RPMI8226 (cell line): Measurements from ENCODE around the gene CYGB.
"Not testable (repeated sequence)": the region's sequence is repeated elsewhere in the genome, so short reads cannot be mapped to it uniquely, and the experiment has no call there.

Experiments used
- DNase-seq: peaks from one replicate; pipeline ENCODE4 v3.0.0-alpha.2; 2015

The CYGB gene

DNA sequence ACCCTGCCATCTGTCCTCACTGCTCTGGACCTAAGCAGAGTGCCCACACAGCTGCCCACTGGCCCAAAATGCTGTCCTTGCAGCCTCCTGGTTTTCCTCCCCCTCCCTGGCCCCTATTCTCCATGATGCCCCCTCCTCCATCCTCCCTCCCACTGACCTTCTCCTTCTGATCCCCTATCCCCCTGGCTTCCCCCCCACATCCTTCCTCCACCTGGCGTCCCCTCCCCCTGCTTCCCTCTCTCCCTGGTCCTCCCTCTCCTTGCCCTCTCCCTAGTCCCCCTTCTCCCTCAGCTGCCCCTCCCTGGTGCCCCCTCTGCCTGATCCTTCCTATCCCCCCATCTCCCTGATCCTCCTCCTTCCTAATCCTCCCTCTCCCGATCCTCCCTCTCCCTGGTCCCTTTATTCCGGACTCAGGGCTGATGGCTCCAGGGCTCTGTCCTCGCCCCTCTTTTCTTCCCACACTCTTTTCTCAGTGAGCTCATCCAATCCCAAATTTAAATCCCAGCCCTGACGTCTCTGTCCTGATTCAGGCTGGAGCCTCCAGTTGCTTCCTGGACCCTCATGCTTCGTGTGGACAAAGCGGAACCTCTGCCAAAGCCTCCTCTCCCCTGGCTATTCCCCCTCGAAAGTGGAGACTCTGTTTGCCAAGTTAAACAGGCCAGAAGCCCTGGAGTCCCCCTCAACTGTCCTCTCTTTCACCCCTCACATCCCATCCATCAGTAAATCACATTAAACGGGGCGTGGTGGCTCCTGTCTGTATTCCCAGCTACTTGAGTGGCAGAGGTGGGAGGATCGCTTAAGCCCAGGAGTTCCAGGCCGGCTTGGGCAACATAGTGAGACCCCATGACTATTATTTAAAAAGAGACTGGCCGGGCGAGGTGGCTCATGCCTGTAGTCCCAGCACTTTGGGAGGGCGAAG lies 18.2 kb downstream of the CYGB start:
- DNase-seq: no peak

DNA sequence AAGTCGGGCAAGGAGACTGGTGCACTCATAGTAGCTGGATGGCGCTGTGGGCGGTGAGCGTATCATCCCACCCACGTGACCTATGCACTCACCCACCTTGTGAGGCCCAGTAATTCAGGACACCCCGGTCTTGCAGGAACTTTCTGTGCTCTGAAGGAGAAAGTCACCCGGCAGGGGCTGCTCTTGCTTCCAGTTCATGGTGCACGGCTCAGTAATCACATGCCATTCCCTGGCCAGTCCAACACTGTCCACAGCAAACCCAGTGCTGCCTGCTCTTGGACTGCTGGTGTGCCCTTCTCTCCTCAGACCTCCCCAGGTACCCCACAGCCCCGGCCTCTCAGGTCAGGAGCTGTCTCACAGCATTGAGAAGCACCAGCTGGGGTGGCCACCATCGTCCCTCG lies 19.9 kb downstream of the CYGB start:
- DNase-seq: no peak

DNA sequence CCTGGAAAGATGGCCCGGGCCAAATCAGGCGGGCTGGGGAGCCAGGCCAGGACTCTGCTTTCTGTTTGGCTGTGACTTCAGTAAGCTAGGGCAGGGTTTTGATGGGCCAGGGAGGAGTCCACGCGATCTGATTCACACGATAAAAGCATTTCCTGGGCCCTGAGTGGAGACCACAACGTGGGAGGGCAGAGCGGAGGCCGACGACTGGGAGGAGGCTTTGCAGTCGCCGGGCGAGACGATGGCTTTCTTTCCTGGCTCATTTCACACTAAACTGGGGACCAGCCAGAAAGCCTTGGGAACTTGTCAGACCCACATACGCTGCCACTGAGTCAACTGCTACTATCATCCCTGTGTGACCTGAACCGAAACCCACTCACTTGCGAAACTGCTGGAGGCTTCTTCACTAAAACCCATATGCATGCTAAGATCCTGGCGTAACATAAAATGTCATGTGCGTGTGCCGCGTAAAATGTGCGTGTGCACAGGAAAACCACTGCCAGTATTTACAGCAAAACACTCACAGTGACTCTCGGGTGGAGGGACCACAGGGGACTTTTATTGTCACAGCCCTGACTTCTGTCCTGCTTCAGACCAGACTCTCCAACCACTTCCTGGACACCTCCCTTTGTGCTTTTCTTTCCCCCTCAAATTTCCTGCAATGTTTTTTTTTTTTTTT lies 22.1 kb downstream of the CYGB start:
- DNase-seq: peak; percentile 37

- not testable (repeated sequence) for DNase-seq
Measured at GRCh38 chr17:76514355-76514754, 23.2 kb downstream of the CYGB start.

GRCh38 chr17:76513306-76513692 lies 24.2 kb downstream of the CYGB start:
- DNase-seq: no peak

- DNase-seq: no peak
Measured at GRCh38 chr17:76512366-76513305, 24.9 kb downstream of the CYGB start.

DNA sequence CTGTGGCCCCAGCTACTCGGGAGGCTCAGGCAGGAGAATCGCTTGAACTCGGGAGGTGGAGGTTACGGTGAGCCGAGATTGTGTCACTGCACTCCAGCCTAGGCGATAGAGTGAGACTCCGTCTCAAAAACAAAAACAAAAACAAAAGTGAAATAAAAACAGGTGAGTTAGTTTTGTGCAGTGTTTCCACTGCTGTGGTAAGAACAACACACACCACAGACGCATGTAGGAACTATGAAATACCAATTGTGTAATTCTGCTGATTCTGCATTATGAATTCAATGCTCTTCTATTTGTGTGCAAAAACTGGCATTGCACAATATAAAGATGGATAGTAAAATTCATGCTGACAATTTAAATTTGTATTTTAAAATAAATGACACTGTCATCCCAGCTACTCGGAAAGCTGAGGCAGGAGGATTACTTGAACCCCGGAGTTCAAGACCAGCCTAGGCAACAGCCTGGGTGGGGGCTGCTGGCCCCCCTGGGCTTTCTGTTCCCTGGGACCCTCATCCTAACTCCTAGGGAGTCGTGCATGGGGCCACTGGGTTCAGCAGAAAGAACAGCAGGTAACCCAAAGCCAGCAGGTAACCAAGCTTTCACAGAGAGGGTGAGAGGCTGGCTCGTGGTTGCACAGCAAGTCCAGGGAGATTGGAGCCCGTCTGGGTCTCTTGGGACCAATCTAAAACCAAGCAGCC lies 25.7 kb downstream of the CYGB start:
- no peak for DNase-seq

DNA sequence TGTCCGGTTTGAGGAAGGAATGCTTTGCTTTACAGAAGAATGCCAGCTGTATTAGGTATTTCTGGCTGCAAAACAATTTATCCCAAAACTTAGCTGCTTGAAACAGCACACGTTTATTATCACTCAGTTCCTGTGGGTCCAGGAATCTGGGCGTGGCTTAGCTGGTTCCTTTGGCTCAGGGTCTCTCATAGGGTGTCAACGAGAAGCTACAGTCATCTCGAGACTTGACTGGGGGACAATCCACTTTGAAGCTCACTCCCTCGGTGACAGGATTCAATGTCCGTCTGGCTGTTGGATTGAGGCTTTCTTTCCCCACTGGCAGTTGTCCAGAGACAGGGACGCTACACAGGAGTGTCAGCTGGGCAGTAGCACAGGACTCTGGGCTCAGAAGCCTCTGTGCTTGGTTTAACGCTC lies 26.7 kb downstream of the CYGB start:
- DNase-seq: no peak

GRCh38 chr17:76508472-76509063 lies 28.9 kb downstream of the CYGB start:
- not testable (repeated sequence) for DNase-seq

DNA sequence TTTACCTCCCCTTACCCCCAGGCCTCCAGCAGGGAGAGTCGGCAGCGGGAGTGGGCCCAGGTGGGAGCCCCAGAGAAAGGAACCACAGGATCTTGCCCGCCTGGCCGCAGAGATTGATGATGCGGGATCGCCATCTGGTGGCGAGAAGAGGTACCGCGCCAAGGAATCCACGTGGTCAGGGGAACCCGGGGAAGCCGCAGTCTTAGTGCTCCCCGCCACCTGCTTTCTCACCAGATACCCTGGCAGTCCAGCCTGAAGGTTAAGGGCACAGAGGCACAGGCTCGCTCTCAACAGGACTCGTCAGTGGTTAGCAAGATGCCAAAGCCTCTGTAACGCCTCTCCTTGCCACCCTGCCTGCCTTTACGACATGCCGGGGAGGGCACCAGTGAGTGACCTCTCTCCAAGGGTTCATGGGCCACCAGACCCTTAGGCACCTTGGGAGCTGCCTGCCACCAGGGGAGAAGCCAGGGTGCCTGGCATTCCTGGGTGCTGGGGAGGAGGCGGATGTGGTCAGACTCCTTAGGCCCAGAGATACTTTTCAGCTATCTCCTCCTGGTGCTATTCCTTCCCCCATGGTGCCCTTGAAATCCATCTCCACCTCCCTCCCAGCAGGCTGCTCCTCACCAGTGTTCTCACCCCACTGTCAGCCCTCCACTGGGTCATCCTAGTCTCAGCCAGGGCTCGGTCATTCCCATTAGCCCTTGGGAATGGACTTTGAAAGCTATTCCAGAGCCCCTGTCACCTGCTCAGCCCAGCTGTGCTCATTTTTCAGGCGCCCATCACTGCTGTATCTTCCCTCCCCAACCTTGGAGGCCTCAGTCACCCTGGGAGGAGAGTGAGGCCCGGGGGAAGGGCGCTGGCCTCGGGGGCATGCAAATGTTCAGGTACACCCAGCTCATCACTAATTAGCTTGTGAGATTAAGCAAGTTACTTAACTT lies 30.8 kb downstream of the CYGB start:
- DNase-seq: peak; percentile 87

DNA sequence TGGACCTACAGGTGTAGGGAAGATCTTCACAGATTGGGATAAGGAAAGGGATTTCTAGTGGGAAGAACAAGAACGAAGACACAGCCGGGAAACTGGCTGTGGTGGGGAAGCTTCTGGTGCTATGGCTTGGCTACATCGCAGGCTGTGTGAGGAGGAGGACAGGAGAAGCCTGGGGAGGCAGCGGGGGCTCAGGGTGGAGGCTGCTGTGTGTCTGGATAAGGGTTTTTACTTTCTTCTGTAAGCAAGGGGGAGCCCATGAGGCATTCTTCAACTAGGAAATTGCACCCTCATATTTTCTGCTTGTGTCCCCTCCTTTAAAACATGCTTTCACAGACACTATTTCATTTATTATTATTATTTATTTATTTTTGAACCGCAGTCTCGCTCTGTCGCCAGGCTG lies 33.4 kb downstream of the CYGB start:
- DNase-seq: peak; percentile 56

DNA sequence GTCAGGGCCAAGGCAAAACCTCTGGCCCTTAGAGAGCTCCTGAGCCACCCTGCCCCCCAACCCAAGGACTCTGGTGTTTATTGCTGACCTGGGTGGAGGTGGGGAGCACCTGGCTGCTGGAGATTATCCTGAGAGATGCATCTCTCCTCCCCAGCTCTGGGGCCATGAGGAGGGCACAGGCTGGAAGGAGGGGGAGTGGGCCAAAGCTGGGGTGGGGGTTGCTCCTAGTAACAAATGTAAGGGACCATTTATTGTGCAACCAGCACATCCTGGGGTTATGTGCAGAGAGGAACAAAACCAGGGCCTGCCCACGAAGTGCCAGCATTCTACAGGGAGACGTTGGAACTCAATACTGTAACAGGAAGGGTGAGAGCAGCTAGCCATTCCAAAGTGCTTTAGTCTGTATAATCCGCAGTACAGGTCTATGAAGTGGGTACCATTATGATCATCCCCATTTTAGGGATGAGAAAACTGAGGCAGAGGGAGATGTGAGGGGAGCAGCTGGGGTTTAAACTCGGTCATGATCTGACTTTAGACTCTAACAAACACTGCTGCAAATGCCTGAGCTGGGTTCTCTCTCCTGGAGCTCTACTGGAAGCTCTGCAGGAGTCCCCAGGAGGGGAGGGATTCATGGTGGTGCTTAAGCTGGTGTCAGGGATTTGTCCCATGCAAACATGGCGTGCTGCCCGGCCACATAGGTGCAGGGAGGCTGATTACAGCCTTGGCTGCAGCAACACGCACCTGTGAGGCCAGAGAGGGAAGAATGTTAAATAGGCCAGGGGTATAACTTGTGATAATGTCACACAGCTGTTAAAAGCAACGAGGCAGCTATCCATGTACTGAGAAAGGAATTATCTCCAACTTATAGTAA lies 34.9 kb downstream of the CYGB start:
- DNase-seq: peak; percentile 78

DNA sequence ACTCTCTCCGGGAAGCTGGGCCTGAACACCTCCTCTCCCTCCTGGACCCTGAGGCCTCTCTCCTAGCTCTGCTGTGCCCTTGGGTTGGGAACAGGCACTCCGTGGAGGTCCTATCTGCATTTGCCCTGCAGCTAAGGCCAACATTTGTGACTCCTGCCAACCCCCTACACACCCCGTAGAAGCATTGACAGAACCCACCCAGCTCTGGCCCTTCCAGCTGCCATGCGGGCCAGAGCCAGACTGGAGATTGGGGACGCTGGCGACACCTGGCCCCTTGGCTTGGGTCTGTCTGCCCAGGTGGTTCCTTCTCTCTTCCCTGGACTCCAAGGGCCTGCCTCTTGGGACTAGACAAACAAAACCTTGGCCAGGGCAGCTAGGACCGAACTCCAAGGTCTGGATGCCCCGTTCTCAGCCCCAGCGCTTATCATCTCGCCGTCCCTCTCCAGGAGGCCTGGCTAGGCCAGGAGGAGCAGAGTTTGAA lies 35.6 kb downstream of the CYGB start:
- DNase-seq: no peak

- DNase-seq: peak; percentile 93
Measured at GRCh38 chr17:76501018-76501826, 36.3 kb downstream of the CYGB start, which contains the start of gene RHBDF2. Gene RHBDF2 (minus strand): TSS chr17:76501423. CDS start chr17:76481524, 19,899 bp downstream.

- DNase-seq: peak; percentile 43
Measured at GRCh38 chr17:76500747-76501017, 36.8 kb downstream of the CYGB start.

DNA sequence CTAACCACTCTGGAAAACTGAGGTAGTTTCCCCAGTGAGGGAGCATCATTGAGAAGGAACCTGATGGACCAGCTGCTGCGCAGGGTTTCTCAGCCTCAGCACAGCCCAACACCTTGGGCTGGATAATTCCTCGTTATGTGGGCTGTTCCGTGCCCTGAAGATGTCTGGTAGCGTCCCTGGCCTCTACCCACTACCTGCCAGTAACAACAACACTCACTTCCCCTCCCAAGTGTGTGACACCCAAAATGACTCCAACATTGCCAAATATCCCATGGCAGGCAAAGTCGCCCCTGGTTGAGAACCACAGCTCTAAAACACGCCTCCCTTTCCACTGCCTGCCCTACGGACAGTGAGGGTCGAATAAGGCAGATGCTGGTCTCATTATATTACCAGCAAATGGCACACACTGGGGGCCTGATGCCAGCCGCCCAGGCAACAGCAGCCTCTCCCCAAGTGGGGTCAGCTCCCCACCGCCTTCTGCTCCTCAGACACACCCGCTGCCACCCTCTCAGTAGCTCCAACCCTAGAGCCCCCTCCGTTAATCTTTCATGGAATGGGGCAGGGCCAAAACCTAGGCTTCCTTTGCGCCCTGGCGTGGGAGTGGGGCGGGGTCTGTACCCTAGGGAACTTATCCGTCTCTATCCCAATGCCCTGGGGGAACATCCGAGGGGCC lies 37.3 kb downstream of the CYGB start:
- DNase-seq: peak; percentile 49

DNA sequence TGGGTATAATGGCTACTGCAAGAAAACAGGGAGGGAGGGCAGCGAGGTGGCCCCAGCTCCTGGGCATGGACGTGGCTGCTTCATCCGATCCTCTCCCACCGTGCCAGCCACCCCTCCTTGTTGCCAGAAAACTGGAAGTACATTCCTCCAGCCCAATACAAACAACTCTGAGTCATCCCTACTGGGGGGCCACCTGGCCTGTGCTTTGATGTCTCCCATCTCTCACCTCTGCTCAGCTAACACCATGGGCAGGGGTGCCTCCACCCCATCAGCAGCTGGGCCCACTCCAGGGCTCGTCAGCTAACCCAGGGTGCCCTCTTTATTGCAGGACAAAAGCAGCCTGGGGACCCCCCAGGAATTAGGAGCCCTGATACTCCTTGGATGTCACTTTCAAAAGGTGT lies 38.2 kb downstream of the CYGB start:
- DNase-seq: no peak

DNA sequence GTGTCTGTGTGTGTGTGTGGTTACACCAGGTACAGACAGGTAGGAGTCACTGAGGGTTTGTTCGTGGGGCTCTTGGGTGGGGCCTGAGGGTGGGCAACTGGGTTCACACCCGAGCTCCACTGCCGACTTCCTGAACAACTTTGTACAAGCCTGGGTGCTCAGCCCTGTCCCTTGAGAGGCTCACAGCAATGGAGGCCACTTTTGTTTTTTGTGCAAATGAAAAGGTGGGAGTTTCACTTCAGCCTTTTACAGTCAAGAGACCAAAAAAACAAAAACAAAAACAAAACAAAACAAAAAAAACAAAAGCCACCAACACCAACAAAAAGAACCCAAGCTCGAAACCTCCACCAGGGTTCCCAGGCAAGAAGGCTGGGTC lies 38.6 kb downstream of the CYGB start:
- peak; percentile 32 for DNase-seq
